ENCODE results near the gene KIRREL3. TPM values are rescaled to one million over a fixed set of nuclear protein-coding genes. Genes with fewer than 3 reads are reported as not detected.

KIRREL3 gene
- total and polyA plus RNA-seq, 2 of the 4 experiments (the other 2 are of a cell fraction): 10.9 to 15.9 TPM

GRCh38 chr11:126948563-126948962 is 52.0 kb downstream of the KIRREL3 start:
- Histone ChIP-seq H3K79me1 (ENCODE audit: low read depth in 1 of 2, low read length in 2 of 2) (peaks cover 35 to 45% of the 10 kb centered on the region in 2 experiments), H3K4me2 (ENCODE audit: low read depth, low read length) (no peak overlapping the region; the same call in 1 of the 2 replicates), H4K5ac (ENCODE audit: low read depth, low read length) (no peak overlapping the region), H4K8ac (ENCODE audit: low read depth in 2 of 2, low read length in 2 of 2) (no peak overlapping the region), H3K4ac (ENCODE audit: low read depth, low read length) (peak overlapping the region; percentile 31; the same call in 1 of the 2 replicates), H3K14ac (replicated peaks; ENCODE audit: low read depth, low read length) (no peak overlapping the region), H3K4me1 (ENCODE audit: control insufficient read depth, insufficient read depth, low read length) (peaks cover 7% of the 10 kb centered on the region), H3K27me3 (ENCODE audit: control insufficient read depth, insufficient read depth, low read length) (no peaks in the 10 kb centered on the region), H3K9me3 (ENCODE audit: control insufficient read depth, insufficient read depth, low read length) (no peaks in the 10 kb centered on the region), H2BK20ac (ENCODE audit: low read depth, low read length) (peak overlapping the region; percentile 36; the same call in 1 of the 2 replicates), H3K4me3 (ENCODE audit: insufficient read depth, low read depth, low read length) (no peak overlapping the region), H2AK5ac (ENCODE audit: low read depth, low read length) (no peak overlapping the region), H3K9me1 (ENCODE audit: insufficient read depth, low read length) (peaks cover 10% of the 10 kb centered on the region), H2BK5ac (ENCODE audit: low read depth, low read length, poor library complexity, severe bottlenecking) (no peak overlapping the region), H3K9ac (ENCODE audit: low read depth, low read length) (no peak overlapping the region), H2BK15ac (ENCODE audit: low read depth, low read length) (no peak overlapping the region), H3K27ac (ENCODE audit: insufficient read depth, low read length) (no peak overlapping the region), H2AK9ac (replicated peaks; ENCODE audit: low read depth, low read length, poor library complexity) (no peak overlapping the region), H3K23ac (ENCODE audit: low read depth, low read length) (peak overlapping the region; percentile 29; the same call in 1 of the 2 replicates), H4K91ac (ENCODE audit: insufficient read depth, low read depth, low read length) (no peak overlapping the region), H4K20me1 (ENCODE audit: insufficient read depth, low read length) (peaks cover 29% of the 10 kb centered on the region), H3K36me3 (ENCODE audit: control insufficient read depth, insufficient read depth, low read length) (no peaks in the 10 kb centered on the region), H3K18ac (ENCODE audit: low read depth, low read length) (peak overlapping the region; percentile 51; the same call in 1 of the 2 replicates), H2AFZ (replicated peaks; ENCODE audit: low read length, poor library complexity) (no peak overlapping the region), H3K56ac (ENCODE audit: extremely low read depth, insufficient read depth, low read length) (no peak overlapping the region), H2BK120ac (ENCODE audit: low read depth, low read length) (no peak overlapping the region)
- ChIA-PET CTCF (interaction anchor here (0.6 to 1.6 kb wide), 4 partner anchors 21 to 86 kb away, joined by 3 to 7 read pairs (median 6); no protein-coding TSS in a partner anchor), POLR2A (ENCODE audit: unreplicated experiment) (no interaction called here)
- DNase-seq: peak; percentile 65
- WGBS, 2 experiments (ENCODE audit: extremely low coverage in 2 of 2, insufficient read length in 1 of 2): 100% methylated on average over 1 of the region's 1 CpG; no CpG with 5 or more reads in 1 of the 2 experiments
- 0 out of 2 replicates have a peak, but pooled peaks have one; percentile 22 for ATAC-seq (ENCODE audit: low read depth)
- intact Hi-C loops (cut with micrococcal nuclease) (loop anchor here (2.0 kb wide), 1 partner anchor 22 kb away; no protein-coding TSS in a partner anchor), in situ Hi-C loops (cut with MboI; ENCODE audit: low sequenced_read_pairs) (no loop called here), dilution Hi-C loops (cut with HindIII; ENCODE audit: low sequenced_read_pairs, unreplicated experiment) (no loop called here)
- BruUV-seq (replicated peaks): no TSS peak
- no peak for TF ChIP-seq NFE2L2 (IDR thresholded peaks at IDR 0.05; ENCODE audit: low read depth, low read length)
- TF ChIP-seq RCOR1 (IDR thresholded peaks at IDR 0.05; ENCODE audit: insufficient replicate concordance, low read length): no peak
- TF ChIP-seq MAZ (IDR thresholded peaks at IDR 0.05; ENCODE audit: borderline replicate concordance, low read depth, low read length): no peak
- no peak for TF ChIP-seq CEBPB (IDR thresholded peaks at IDR 0.05; ENCODE audit: low read depth, low read length)
- TF ChIP-seq CHD1 (IDR thresholded peaks at IDR 0.05; ENCODE audit: low read depth, low read length): no peak
- no peak for TF ChIP-seq MAFK (IDR thresholded peaks at IDR 0.05; ENCODE audit: low read depth, low read length)
- TF ChIP-seq BHLHE40 (IDR thresholded peaks at IDR 0.05; ENCODE audit: low read depth, low read length): no peak
- TF ChIP-seq MXI1 (IDR thresholded peaks at IDR 0.05; ENCODE audit: borderline replicate concordance, low read depth, low read length): no peak
- TF ChIP-seq USF2 (IDR thresholded peaks at IDR 0.05; ENCODE audit: low read depth, low read length): no peak
- no peak for TF ChIP-seq SMC3 (IDR thresholded peaks at IDR 0.05; ENCODE audit: low read depth, low read length)

All from IMR-90 (cell line).